T-helper 22 cell (primary cell): Measurements from ENCODE around the gene ALOXE3.
"Not testable (repeated sequence)": the region's sequence is repeated elsewhere in the genome, so short reads cannot be mapped to it uniquely, and the experiment has no call there.

Experiments used
- DNase-seq: peaks from one replicate; pipeline ENCODE4 v3.0.0-alpha.2; 2020; ENCODE audit warnings: low read depth

The ALOXE3 gene

GRCh38 chr17:8122422-8122923, 4.2 kb upstream of the ALOXE3 start:
- no peak for DNase-seq

DNA sequence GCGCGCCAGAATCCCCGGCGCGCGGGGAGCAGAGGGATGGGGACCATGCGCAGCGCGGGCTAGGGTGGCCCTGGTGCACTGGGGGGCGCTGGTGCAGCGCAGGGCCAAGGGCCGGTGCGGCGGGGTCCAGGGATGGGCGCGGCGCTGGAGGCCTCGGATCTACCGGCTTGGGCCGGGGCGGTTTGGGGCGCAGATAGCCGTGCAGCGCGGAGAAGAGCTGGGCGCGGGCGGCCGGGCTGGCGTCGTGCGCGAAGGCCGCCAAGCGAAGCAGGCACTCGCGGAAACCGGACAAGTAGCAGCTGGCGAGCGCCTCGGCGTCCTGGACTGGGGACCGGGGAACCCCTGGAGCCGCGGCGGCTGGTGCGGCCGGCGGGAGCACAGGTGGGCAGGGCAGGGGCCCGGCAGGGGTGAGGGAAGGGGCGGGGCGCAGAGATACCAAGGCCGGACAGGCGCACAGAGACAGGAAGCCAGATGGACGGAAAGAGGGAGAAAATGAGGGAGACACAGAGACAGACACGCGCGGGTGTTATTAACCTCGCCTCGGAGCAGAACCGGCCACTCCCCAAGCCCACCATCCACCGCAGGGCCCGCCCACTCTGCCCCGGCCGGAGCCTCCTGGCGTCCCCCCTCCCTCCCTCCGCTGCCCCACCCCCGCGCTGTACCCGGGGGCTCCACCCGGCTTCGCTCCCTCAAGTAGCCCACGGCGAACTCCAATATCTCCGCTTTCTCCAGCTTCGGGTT, 3.5 kb upstream of the ALOXE3 start:
- no peak for DNase-seq

GRCh38 chr17:8121407-8121680, 3.0 kb upstream of the ALOXE3 start:
- DNase-seq = no peak

- peak; percentile 47 for DNase-seq
Observed at GRCh38 chr17:8120520-8121406, 2.4 kb upstream of the ALOXE3 start.

GRCh38 chr17:8119581-8120519, 1.5 kb upstream of the ALOXE3 start:
- peak; percentile 54 for DNase-seq

GRCh38 chr17:8118769-8119580, 661 bp upstream of the ALOXE3 start:
- peak; percentile 68 for DNase-seq

- DNase-seq = no peak
Observed at GRCh38 chr17:8117367-8117979, 841 bp downstream of the ALOXE3 start.

DNA sequence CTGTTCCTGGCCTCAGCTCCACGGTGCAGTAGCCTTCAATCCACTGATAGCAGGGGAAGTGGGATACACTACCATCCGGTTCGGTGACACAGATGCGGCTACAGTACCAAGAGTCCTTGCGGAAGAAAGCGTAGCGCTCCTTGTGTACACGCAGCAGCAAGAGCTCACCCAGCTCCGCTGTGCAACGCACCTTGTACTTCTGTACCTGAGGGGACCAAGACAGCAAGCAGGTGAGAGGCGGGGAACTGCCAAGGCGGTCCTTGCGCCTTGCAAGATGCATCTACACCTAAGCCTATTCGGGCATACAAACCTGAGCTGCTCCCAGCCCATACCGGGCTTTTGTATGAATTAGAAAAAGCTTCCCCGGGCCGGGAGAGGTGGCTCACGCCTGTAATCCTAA, 1.5 kb downstream of the ALOXE3 start:
- no peak for DNase-seq

DNA sequence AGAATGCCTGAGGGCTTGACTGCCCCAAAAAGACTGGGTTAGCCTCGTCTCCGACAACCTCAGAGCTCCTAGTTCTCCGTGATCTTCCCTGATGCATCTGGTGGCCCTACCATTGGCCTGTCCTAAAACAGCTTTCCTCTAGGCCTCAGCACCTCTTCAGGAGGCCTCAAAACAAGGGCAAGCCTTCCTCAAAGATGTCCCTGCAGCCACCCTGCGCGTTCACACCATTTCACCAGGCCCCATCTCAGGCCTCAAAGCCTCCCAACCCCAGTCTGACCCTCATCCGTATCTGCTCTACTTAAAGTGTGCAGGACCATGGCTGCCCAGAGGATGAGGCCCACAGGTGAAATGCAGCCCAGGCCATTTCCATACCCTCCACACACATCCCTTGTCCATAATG, 7.4 kb downstream of the ALOXE3 start:
- DNase-seq = no peak

DNA sequence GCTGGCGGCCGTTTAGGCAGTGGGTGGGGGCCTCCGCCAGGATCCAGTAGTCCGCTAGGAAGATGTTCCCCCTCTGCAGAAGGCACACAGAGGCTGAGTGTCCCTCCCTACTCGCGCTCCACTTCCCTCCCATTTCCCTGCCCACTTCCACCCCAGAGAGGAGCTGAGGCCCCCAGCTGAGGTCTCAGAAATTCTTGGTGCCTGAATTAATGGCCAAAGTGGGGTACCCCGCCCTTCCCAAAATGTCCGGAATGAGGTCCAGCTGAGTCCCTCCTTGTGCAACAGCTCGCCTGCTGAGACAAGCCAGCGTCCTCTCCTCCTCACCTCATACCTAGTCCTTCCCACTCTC, 7.9 kb downstream of the ALOXE3 start:
- DNase-seq = no peak

- DNase-seq = peak; percentile 60
Observed at GRCh38 chr17:8109661-8110455, 8.5 kb downstream of the ALOXE3 start.

DNA sequence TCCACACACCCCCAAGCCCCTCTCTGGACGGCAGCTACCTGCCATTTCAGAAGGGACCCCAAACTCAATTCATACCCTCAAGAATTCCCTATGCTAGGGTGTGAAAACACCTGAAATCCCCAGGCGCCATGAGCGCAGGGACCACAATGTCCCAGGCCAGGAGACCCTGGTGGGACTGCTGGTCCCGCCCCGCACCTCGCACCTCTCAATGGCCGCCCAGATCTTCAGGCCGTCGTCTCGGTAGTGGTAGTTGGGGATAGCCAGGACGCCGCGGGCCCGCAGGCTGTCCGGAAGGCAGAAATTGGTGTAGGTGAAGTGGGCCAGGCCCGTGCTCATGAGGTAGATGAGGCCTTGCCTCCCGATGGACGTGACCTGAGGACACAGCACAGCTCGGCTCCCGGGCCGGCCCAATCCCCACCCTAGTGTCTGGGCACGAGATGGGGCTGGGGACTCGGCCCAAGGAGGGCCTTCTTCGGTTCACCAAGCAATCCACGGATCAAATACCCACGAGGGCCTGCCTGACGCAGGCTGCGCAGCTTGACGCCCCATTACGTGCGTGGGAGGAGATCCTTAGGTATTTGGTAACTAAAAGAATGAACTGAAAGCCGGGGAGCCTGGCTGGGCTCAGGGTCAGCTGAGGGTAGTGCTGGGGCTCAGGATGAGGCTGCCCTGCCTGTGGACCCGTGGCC, 9.2 kb downstream of the ALOXE3 start:
- no peak for DNase-seq

- not testable (repeated sequence) for DNase-seq
Observed at GRCh38 chr17:8106980-8107379, 11.3 kb downstream of the ALOXE3 start.

DNA sequence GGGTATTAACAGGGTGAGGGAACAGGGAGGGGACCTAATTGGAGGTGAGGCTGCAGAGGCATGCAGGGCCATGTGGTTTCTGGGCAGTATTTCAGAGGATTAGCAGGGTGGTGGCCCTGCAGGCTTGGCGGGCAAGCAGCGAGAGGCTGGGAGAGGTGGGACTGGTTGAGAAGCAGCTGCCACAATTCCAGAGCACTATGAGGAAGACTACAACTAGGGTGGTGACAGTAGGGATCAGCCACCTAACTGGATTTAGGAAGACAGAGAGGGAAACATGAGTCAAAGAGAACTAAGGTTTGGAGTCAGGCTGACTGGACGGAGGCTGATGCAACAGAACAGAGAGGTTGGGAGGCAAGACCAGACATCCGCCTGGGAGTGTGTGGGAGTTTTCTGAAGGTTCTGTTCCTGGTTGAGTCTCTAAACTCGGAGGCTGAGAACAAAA, 12.3 kb downstream of the ALOXE3 start:
- no peak for DNase-seq

GRCh38 chr17:8104911-8105310, 13.4 kb downstream of the ALOXE3 start:
- DNase-seq = no peak

DNA sequence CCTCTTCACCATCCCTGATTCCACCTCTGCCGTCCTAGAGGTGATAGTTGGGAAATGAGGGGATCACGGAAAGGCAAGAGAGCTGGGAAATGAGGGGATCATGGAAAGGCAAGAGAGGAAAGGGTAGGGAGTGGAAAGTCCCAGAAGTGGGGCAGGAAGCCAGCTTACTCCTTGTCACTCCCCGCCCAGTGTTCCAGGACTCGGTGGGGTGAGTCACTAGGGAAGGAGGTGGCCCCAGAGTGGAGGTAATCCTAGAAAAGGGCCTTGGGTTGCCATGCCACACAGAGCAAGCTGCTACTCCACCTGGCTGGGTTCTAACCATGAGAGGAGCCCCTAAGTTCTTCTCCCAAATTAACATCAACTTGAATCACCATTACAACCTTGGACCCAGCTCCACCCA, 14.8 kb downstream of the ALOXE3 start:
- no peak for DNase-seq

- no peak for DNase-seq
Observed at GRCh38 chr17:8101721-8102120, 16.6 kb downstream of the ALOXE3 start.

- no peak for DNase-seq
Observed at GRCh38 chr17:8100763-8101162, 17.6 kb downstream of the ALOXE3 start.

DNA sequence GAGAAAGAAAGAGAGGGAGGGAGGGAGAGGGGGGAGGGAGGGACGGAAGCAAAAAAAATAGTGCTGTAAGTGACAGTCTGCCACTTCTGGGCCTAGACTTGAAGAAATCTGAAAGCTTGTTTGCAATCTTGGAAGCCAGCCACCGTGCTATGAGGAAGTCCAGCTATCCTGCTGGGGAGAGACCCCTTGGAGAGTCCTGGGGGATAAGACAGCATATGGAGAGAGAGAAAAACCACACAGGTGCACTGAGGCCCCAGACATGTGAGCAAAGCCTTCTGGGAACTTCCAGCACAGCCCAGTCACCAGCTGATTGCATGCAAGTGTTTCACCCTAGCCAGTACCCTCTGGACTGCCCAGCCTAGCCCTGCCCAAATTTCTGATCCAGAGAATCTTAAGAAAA, 18.2 kb downstream of the ALOXE3 start:
- DNase-seq = no peak

- no peak for DNase-seq
Observed at GRCh38 chr17:8096541-8096940, 21.8 kb downstream of the ALOXE3 start.
